Mammary epithelial cell (primary cell): ENCODE results near the gene UBE2Q1.

Source experiments
- CTCF ChIP-seq, 2 donors: IDR thresholded peaks in 1 of 2; conservative IDR thresholded peaks in 1 of 2; 2 replicates each; pipeline ENCODE4 v1.5.1; 2011 to 2012; ENCODE audit warnings: inconsistent platforms in 2 of 2, low read length in 2 of 2, mild to moderate bottlenecking in 2 of 2, control low read depth in 1 of 2, low read depth in 1 of 2; ENCODE audit not compliant: insufficient read depth in 1 of 2; ENCODE audit errors: extremely low read depth in 1 of 2
- EZH2 ChIP-seq: IDR thresholded peaks from 2 replicates; pipeline ENCODE4 v1.6.1; 2012; ENCODE audit warnings: low read length, inconsistent platforms, borderline replicate concordance

GRCh38 chr1:154533952-154534844 is 24.3 kb downstream of the UBE2Q1 start:
- TF ChIP-seq CTCF (conservative IDR thresholded peaks at IDR 0.05 in 1 of 2, IDR thresholded peaks at IDR 0.05 in 1 of 2; ENCODE audit: extremely low read depth in 1 of 2, insufficient read depth in 1 of 2, low read depth in 1 of 2, low read length in 2 of 2) (peak; percentile 86 to 88), EZH2 (no peak)
